Breast epithelium (tissue), 3 donors: ENCODE measurements around the gene MYO18B.

Experiments used
- POLR2A ChIP-seq: fragments of 450-650 bp; IDR thresholded peaks from one replicate; pipeline ENCODE4 v1.6.1; 2016; ENCODE audit warnings: antibody characterized with exemption, mild to moderate bottlenecking, moderate library complexity
- TF ChIP-seq, protein P1 (sequence below), 3 donors: fragments of 450-650 bp; IDR thresholded peaks; one replicate each; pipeline ENCODE4 v1.5.1; 2016 to 2017; ENCODE audit warnings: antibody characterized with exemption in 3 of 3, mild to moderate bottlenecking in 3 of 3, moderate library complexity in 3 of 3

DNA sequence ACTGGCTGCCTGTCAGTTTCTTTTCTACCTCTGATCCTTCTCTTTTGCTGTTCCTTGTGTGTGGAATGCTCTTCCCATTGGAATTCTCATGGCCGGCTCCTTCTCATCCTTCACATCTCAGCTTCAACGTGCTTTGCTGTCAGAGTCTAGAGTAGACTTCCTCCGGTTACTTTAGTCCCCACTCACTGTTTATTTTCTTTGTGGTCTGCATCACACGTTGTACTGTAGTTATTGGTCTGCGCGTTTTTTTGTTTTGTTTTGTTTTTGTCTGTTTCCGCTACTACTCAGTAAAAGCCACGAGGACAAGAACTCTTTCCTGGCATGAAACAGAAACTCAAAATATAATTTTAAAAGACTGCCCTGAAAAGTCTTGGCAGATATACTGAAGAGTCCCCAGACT, 305.9 kb downstream of the MYO18B start:
- TF ChIP-seq, protein P1, sequence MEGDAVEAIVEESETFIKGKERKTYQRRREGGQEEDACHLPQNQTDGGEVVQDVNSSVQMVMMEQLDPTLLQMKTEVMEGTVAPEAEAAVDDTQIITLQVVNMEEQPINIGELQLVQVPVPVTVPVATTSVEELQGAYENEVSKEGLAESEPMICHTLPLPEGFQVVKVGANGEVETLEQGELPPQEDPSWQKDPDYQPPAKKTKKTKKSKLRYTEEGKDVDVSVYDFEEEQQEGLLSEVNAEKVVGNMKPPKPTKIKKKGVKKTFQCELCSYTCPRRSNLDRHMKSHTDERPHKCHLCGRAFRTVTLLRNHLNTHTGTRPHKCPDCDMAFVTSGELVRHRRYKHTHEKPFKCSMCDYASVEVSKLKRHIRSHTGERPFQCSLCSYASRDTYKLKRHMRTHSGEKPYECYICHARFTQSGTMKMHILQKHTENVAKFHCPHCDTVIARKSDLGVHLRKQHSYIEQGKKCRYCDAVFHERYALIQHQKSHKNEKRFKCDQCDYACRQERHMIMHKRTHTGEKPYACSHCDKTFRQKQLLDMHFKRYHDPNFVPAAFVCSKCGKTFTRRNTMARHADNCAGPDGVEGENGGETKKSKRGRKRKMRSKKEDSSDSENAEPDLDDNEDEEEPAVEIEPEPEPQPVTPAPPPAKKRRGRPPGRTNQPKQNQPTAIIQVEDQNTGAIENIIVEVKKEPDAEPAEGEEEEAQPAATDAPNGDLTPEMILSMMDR (IDR thresholded peaks at IDR 0.05): no peak
- TF ChIP-seq POLR2A: no peak
